H9 (cell line): ENCODE data around the gene MRPS35. TPM values are rescaled to one million over a fixed set of nuclear protein-coding genes. Genes with fewer than 3 reads are reported as not detected.

Source experiments
- DNase-seq: peaks from one replicate; pipeline ENCODE4 v3.0.0-alpha.2; 2017
- H2AFZ ChIP-seq: one replicate; pipeline ENCODE4 v1.6.1; 2013; ENCODE audit warnings: mild to moderate bottlenecking, low read length, control low read depth, moderate library complexity
- H2AK5ac ChIP-seq: 2 replicates; pipeline ENCODE4 v1.6.1; 2013; ENCODE audit warnings: low read length, control low read depth, mixed read lengths; ENCODE audit not compliant: insufficient read length
- H2BK120ac ChIP-seq: one replicate; pipeline ENCODE4 v1.6.1; 2013; ENCODE audit warnings: low read depth, mild to moderate bottlenecking, low read length, control low read depth, inconsistent platforms; ENCODE audit not compliant: poor library complexity, severe bottlenecking
- H2BK12ac ChIP-seq: 2 replicates; pipeline ENCODE4 v1.6.1; 2013; ENCODE audit warnings: low read length, control low read depth, mixed read lengths, low read depth; ENCODE audit not compliant: insufficient read length
- H2BK15ac ChIP-seq: 2 replicates; pipeline ENCODE4 v1.6.1; 2013; ENCODE audit warnings: low read depth, low read length, control low read depth
- H2BK20ac ChIP-seq: one replicate; pipeline ENCODE4 v1.6.1; 2013; ENCODE audit warnings: low read depth, mild to moderate bottlenecking, low read length, control low read depth, inconsistent platforms; ENCODE audit not compliant: poor library complexity, severe bottlenecking
- H2BK5ac ChIP-seq: 2 replicates; pipeline ENCODE4 v1.6.1; 2013; ENCODE audit warnings: low read length, control low read depth, mixed read lengths; ENCODE audit not compliant: insufficient read length
- H3K14ac ChIP-seq: 2 replicates; pipeline ENCODE4 v1.6.1; 2013; ENCODE audit warnings: low read length, control low read depth; ENCODE audit not compliant: insufficient read depth
- H3K18ac ChIP-seq: 2 replicates; pipeline ENCODE4 v1.6.1; 2013; ENCODE audit warnings: low read depth, mild to moderate bottlenecking, mixed read lengths, low read length, control low read depth; ENCODE audit not compliant: insufficient read length
- H3K23ac ChIP-seq: 2 replicates; pipeline ENCODE4 v1.6.1; 2013; ENCODE audit warnings: low read length, control low read depth, mixed read lengths, low read depth; ENCODE audit not compliant: insufficient read length
- H3K23me2 ChIP-seq: 2 replicates; pipeline ENCODE4 v1.6.1; 2013; ENCODE audit warnings: low read depth, mild to moderate bottlenecking, mixed read lengths, low read length, control low read depth; ENCODE audit not compliant: insufficient read length, poor library complexity, severe bottlenecking
- H3K27ac ChIP-seq: 2 replicates; pipeline ENCODE4 v1.5.1; 2013; ENCODE audit warnings: low read length, control low read depth, mixed read lengths, low read depth; ENCODE audit not compliant: insufficient read length
- H3K27me3 ChIP-seq: 2 replicates; pipeline ENCODE4 v1.6.1; 2013; ENCODE audit warnings: low read length, control low read depth, inconsistent platforms; ENCODE audit not compliant: insufficient read depth
- H3K4ac ChIP-seq: 2 replicates; pipeline ENCODE4 v1.6.1; 2013; ENCODE audit warnings: low read depth, mild to moderate bottlenecking, control low read depth, inconsistent platforms, low read length, moderate library complexity
- H3K4me1 ChIP-seq: 2 replicates; pipeline ENCODE4 v1.6.1; 2013; ENCODE audit warnings: low read length, control low read depth, inconsistent platforms; ENCODE audit not compliant: insufficient read depth
- H3K4me2 ChIP-seq: 2 replicates; pipeline ENCODE4 v1.6.1; 2013; ENCODE audit warnings: low read length, control low read depth, mixed read lengths; ENCODE audit not compliant: insufficient read length, insufficient read depth
- H3K56ac ChIP-seq: 2 replicates; pipeline ENCODE4 v1.6.1; 2013; ENCODE audit warnings: low read depth, mild to moderate bottlenecking, mixed read lengths, low read length, control low read depth; ENCODE audit not compliant: insufficient read length
- H3K79me1 ChIP-seq: 2 replicates; pipeline ENCODE4 v1.6.1; 2013; ENCODE audit warnings: low read depth, mild to moderate bottlenecking, moderate library complexity, low read length, control low read depth, inconsistent platforms; ENCODE audit not compliant: insufficient read depth, poor library complexity, severe bottlenecking
- H3K79me2 ChIP-seq: 2 replicates; pipeline ENCODE4 v1.6.1; 2013; ENCODE audit warnings: low read length, control low read depth, inconsistent platforms; ENCODE audit not compliant: insufficient read depth
- H3K9ac ChIP-seq: 2 replicates; pipeline ENCODE4 v1.6.1; 2013; ENCODE audit warnings: low read length, control low read depth, mixed read lengths; ENCODE audit not compliant: insufficient read length; ENCODE audit errors: extremely low read depth
- H3K9me3 ChIP-seq: one replicate; pipeline ENCODE4 v1.6.1; 2013; ENCODE audit warnings: low read depth, low read length, inconsistent platforms; ENCODE audit not compliant: control insufficient read depth
- H3T11ph ChIP-seq: one replicate; pipeline ENCODE4 v1.6.1; 2013; ENCODE audit warnings: mild to moderate bottlenecking, low read length, control low read depth, inconsistent platforms
- H4K20me1 ChIP-seq: one replicate; pipeline ENCODE4 v1.6.1; 2013; ENCODE audit not compliant: control insufficient read depth, insufficient read length, insufficient read depth
- H4K5ac ChIP-seq: 2 replicates; pipeline ENCODE4 v1.6.1; 2013; ENCODE audit warnings: low read depth, mild to moderate bottlenecking, mixed read lengths, low read length, control low read depth; ENCODE audit not compliant: insufficient read length
- H4K8ac ChIP-seq: replicated peaks from 2 replicates; pipeline ENCODE4 v1.6.1; 2013; ENCODE audit warnings: low read length, control low read depth, mixed read lengths, low read depth; ENCODE audit not compliant: insufficient read length
- H4K91ac ChIP-seq: 2 replicates; pipeline ENCODE4 v1.6.1; 2013; ENCODE audit warnings: low read depth, mild to moderate bottlenecking, moderate library complexity, mixed read lengths, low read length, control low read depth; ENCODE audit not compliant: insufficient read length
- H3K27ac Mint-ChIP-seq, 3 experiments: 2 replicates in 2 of 3; 3 replicates in 1 of 3; pipeline ENCODE4 v1.8.0; 2020 to 2021; ENCODE audit warnings: mixed read lengths in 3 of 3, mild to moderate bottlenecking in 1 of 3, moderate library complexity in 1 of 3
- H3K27me3 Mint-ChIP-seq: 2 replicates; pipeline ENCODE4 v1.8.0; 2021; ENCODE audit warnings: low read depth, mild to moderate bottlenecking, moderate library complexity, mixed read lengths
- H3K36me3 Mint-ChIP-seq, 3 experiments: 2 replicates in 2 of 3; 3 replicates in 1 of 3; pipeline ENCODE4 v1.8.0; 2020 to 2021; ENCODE audit warnings: low read depth in 3 of 3, mixed read lengths in 3 of 3; ENCODE audit not compliant: insufficient read depth in 1 of 3
- H3K4me1 Mint-ChIP-seq, 2 experiments: 2 replicates each; pipeline ENCODE4 v1.8.0; 2020; ENCODE audit warnings: mixed read lengths in 2 of 2
- H3K4me3 Mint-ChIP-seq, 2 experiments: 2 replicates in 1 of 2; 3 replicates in 1 of 2; pipeline ENCODE4 v1.8.0; 2020 to 2021; ENCODE audit warnings: mild to moderate bottlenecking in 2 of 2, mixed read lengths in 2 of 2, moderate library complexity in 1 of 2
- H3K9me3 Mint-ChIP-seq, 2 experiments: 2 replicates in 1 of 2; 3 replicates in 1 of 2; pipeline ENCODE4 v1.8.0; 2020; ENCODE audit warnings: mild to moderate bottlenecking in 2 of 2, mixed read lengths in 2 of 2, moderate library complexity in 1 of 2
- total RNA-seq: library from RNA; stranded (reverse); gene quantifications from 2 replicates; pipeline ENCODE4 v1.2.1, GENCODE V29; 2021
- TF ChIP-seq, protein P1 (sequence below): fragments of 200-600 bp; sonication (generic); conservative IDR thresholded peaks from 3 replicates; pipeline ENCODE4 v1.8.0; 2021; ENCODE audit warnings: antibody characterized with exemption, mild to moderate bottlenecking

MRPS35 gene
- total RNA-seq, 1 experiment from 2014 or later, result 45.4 TPM

DNA sequence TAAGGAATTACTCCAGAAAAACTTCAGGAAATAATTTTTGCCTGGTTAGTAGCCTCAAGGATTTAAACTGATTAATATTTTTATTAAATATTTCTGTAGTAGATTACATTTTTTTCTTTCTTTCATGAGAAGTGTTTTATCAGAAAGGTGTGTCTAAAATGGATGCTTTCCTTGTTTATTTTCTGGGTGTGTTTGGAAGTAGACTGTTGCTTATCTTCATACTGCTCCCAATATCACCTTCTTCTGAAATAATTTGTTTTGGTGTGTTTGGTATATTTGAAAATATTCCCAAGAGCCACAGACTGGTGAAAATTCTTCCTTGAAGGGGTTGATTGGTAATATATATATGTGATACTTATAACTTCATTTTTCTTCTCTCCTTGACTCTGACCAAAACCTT is 24.5 kb upstream of the MRPS35 start:
- TF ChIP-seq, protein P1, sequence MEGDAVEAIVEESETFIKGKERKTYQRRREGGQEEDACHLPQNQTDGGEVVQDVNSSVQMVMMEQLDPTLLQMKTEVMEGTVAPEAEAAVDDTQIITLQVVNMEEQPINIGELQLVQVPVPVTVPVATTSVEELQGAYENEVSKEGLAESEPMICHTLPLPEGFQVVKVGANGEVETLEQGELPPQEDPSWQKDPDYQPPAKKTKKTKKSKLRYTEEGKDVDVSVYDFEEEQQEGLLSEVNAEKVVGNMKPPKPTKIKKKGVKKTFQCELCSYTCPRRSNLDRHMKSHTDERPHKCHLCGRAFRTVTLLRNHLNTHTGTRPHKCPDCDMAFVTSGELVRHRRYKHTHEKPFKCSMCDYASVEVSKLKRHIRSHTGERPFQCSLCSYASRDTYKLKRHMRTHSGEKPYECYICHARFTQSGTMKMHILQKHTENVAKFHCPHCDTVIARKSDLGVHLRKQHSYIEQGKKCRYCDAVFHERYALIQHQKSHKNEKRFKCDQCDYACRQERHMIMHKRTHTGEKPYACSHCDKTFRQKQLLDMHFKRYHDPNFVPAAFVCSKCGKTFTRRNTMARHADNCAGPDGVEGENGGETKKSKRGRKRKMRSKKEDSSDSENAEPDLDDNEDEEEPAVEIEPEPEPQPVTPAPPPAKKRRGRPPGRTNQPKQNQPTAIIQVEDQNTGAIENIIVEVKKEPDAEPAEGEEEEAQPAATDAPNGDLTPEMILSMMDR, result no peak
- no peak overlapping the region for H3K14ac ChIP-seq
- H3K4me2 ChIP-seq, result no peak overlapping the region
- Mint-ChIP-seq H3K27me3 (no peaks in the 10 kb centered on the region), H3K27ac (no peak overlapping the region), H3K4me1 (no peaks in the 10 kb centered on the region), H3K9me3 (no peaks in the 10 kb centered on the region), H3K36me3 (peaks cover 2 to 41% (median 16%) of the 10 kb centered on the region in 3 experiments; a peak in 6 of 7 replicates), H3K4me3 (no peak overlapping the region)
- no peak overlapping the region for H3K56ac ChIP-seq
- no peak overlapping the region for H2BK12ac ChIP-seq
- H3K9me3 ChIP-seq, result no peaks in the 10 kb centered on the region
- H2BK15ac ChIP-seq, result no peak overlapping the region
- no peaks in the 10 kb centered on the region for H3K79me1 ChIP-seq
- no peak overlapping the region for H2BK20ac ChIP-seq
- no peak overlapping the region for H3K18ac ChIP-seq
- no peak overlapping the region for H4K5ac ChIP-seq
- H2BK5ac ChIP-seq, result no peak overlapping the region
- H3K27ac ChIP-seq, result no peak overlapping the region
- H2AFZ ChIP-seq, result no peak overlapping the region
- no peak overlapping the region for H3T11ph ChIP-seq
- H3K23ac ChIP-seq, result no peak overlapping the region
- DNase-seq, result no peak
- H3K9ac ChIP-seq, result no peak overlapping the region
- no peak overlapping the region for H4K91ac ChIP-seq
- H3K27me3 ChIP-seq, result no peaks in the 10 kb centered on the region
- no peaks in the 10 kb centered on the region for H3K23me2 ChIP-seq
- H3K4ac ChIP-seq, result no peak overlapping the region
- H4K20me1 ChIP-seq, result no peaks in the 10 kb centered on the region
- no peaks in the 10 kb centered on the region for H3K4me1 ChIP-seq
- H2AK5ac ChIP-seq, result no peak overlapping the region
- no peak overlapping the region for H4K8ac ChIP-seq
- H3K79me2 ChIP-seq, result no peaks in the 10 kb centered on the region
- no peak overlapping the region for H2BK120ac ChIP-seq
